K562 (cell line): Measurements from ENCODE around the gene PLXDC2. TPM values are rescaled to one million over a fixed set of nuclear protein-coding genes. Genes with fewer than 3 reads are reported as not detected.

ENCODE experiments used
- REST ChIP-seq, 2 experiments: fragments of 450-650 bp; formaldehyde crosslinking in 1 of 2; IDR thresholded peaks; 2 replicates each; pipeline versions ENCODE4 v1.4.0 to v1.6.1; 2014 to 2020; ENCODE audit warnings: mild to moderate bottlenecking in 2 of 2, borderline replicate concordance in 1 of 2, low read depth in 1 of 2
- polyA plus RNA-seq, 8 experiments: library from polyadenylated mRNA; depleted of rRNA in 4 of 8; stranded (reverse) in 5 of 8; unstranded in 3 of 8; fragments of >200 nt; fragmentation: Nextera tagmentation in 2 of 8; fragmentation: Illumina TruSeq in 1 of 8; extraction: Ambion mirVana in 2 of 8; extraction: Trizol in 1 of 8; gene quantifications; 2 replicates each; pipeline versions ENCODE4 v1.2.1 to v1.2.3, GENCODE V29; 2011 to 2014; ENCODE audit warnings: inconsistent platforms in 1 of 8, missing spikeins in 1 of 8
- total RNA-seq, 7 experiments: library from RNA; depleted of rRNA in 6 of 7; stranded (reverse); fragments of >200 nt in 6 of 7; fragmentation: Illumina TruSeq in 2 of 7; extraction: Trizol in 2 of 7; gene quantifications; 2 replicates each; pipeline versions ENCODE4 v1.2.1 to v1.2.3, GENCODE V29; 2011 to 2021; ENCODE audit warnings: low replicate concordance in 1 of 7

PLXDC2 gene
- total and polyA plus RNA-seq, 9 of the 15 experiments (the other 6 are each of a cell fraction or from before 2014, with no cell fraction given), result 0.01 to 0.33 (median 0.10) TPM; not detected in 3

GRCh38 chr10:19917751-19918478, 101.7 kb downstream of the PLXDC2 start (continued):
- no peak for TF ChIP-seq REST (IDR thresholded peaks at IDR 0.05; ENCODE audit: borderline replicate concordance)
- TF ChIP-seq REST (CRISPR knock-in tag; IDR thresholded peaks at IDR 0.05; ENCODE audit: low read depth), result no peak
- TF ChIP-seq, all 486 proteins: peak for 0
